ENCODE results near the gene CROCC. TPM values are rescaled to one million over a fixed set of nuclear protein-coding genes. Genes with fewer than 3 reads are reported as not detected.
"Not testable (repeated sequence)": the region's sequence is repeated elsewhere in the genome, so short reads cannot be mapped to it uniquely, and the experiment has no call there.

Gene CROCC
- total RNA-seq, 1 donor from 2014 or later = 26.2 TPM

DNA sequence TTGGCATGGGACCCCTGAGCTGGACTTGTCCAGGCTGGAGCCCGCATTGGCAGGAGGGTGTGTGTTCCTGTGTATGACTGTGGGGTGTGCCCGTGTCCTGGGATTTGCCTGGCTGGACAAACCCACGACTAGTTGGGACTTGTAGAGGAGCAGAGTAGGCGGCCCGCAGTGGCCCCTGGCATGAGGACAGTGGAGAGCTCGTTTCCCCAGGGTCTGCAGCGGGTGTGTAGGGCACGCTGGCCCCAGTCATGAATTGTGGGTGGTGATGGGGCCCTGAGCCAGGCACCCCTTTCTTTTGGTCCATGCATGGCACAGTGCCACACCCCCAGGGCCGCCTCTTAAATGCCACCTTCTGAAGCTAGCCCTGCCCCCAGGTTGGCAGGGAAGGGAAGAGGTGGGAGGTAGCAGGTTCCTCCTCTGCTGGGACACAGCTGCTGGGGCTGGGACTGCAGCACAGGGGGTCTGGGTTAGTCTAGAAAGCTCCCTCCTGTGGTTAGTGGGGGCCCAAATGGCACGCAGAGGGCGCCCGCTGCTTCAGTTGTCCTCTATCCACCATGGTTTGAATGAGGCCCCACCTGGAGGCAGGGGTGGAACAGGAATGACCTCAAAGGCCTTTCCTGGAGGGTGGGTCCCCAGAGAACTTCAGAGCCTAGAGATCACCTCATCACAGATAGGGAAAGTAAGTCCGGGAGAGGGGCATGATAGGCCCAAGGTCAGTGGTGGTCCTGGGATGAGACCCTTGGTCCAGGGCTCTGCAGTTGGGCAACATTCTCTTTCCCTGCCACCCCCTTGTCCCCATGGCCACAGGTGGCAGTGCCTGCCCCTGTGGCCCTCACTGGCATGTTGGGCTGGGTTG is 4.1 kb downstream of the CROCC start:
- H3K4me3 ChIP-seq (ENCODE audit: low read depth, low read length) = no peak overlapping the region
- no peaks in the 10 kb centered on the region for H3K27me3 ChIP-seq (ENCODE audit: control insufficient read depth, insufficient read depth, low read length)
- no peaks in the 10 kb centered on the region for H3K36me3 ChIP-seq (ENCODE audit: control insufficient read depth, insufficient read depth, low read length)
- DNase-seq (ENCODE audit: low read depth) = no peak
- TF ChIP-seq, protein P1, sequence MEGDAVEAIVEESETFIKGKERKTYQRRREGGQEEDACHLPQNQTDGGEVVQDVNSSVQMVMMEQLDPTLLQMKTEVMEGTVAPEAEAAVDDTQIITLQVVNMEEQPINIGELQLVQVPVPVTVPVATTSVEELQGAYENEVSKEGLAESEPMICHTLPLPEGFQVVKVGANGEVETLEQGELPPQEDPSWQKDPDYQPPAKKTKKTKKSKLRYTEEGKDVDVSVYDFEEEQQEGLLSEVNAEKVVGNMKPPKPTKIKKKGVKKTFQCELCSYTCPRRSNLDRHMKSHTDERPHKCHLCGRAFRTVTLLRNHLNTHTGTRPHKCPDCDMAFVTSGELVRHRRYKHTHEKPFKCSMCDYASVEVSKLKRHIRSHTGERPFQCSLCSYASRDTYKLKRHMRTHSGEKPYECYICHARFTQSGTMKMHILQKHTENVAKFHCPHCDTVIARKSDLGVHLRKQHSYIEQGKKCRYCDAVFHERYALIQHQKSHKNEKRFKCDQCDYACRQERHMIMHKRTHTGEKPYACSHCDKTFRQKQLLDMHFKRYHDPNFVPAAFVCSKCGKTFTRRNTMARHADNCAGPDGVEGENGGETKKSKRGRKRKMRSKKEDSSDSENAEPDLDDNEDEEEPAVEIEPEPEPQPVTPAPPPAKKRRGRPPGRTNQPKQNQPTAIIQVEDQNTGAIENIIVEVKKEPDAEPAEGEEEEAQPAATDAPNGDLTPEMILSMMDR (IDR thresholded peaks at IDR 0.05; ENCODE audit: insufficient read depth, low read length, poor library complexity, severe bottlenecking) = no peak

DNA sequence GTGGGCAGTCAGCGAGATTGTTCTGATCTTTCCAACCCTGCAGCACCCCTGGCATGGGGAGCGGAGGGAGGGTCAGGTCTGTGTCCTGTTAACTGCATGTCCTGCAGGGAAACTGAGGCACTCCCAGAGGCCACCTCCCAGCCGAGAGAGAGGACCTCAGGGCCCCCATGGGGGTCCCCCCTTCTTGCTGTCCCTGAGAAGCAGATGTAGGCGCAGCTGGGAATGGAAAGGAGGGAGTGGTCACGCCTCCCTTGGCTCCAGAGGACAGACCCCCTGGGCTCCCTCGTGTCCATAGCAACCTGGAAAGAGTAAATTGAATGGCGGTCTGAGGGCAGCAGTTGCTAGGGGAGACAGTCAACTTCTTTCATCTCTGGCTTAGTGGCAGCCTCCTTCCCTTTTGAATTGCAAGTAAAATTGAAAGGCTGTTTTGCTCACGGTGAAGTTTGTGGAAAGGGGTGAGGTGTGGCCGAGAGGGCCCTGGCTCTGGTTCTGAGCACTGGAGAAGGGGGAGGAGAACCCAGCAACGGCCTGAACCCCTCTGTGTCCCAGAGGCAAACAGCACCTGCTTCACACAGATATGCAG is 4.9 kb downstream of the CROCC start:
- TF ChIP-seq, protein P1 (IDR thresholded peaks at IDR 0.05; ENCODE audit: insufficient read depth, low read length, poor library complexity, severe bottlenecking) = no peak
- H3K4me3 ChIP-seq (ENCODE audit: low read depth, low read length) = no peak overlapping the region
- no peaks in the 10 kb centered on the region for H3K27me3 ChIP-seq (ENCODE audit: control insufficient read depth, insufficient read depth, low read length)
- H3K36me3 ChIP-seq (ENCODE audit: control insufficient read depth, insufficient read depth, low read length) = no peaks in the 10 kb centered on the region
- DNase-seq (ENCODE audit: low read depth) = no peak

DNA sequence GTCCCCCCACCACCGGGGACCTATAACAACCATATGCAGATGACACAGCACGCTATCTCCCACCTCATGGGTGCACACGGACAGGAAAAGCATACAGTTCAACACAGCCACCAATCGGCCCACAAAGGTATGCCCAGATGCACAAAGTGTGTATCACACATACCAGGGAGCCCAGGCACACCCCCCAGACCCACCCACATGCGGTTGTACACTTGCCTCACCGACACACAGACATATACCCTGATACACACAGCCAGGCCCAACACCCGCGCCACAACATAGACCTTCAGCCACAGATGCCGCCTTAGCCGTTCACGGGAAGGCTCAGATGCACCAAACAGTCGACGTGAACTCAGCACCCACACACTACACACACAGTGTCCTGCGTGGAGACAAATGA is 5.5 kb downstream of the CROCC start:
- TF ChIP-seq, protein P1 (IDR thresholded peaks at IDR 0.05; ENCODE audit: insufficient read depth, low read length, poor library complexity, severe bottlenecking) = no peak
- Histone ChIP-seq H3K4me3 (ENCODE audit: low read depth, low read length) (no peak overlapping the region), H3K36me3 (ENCODE audit: control insufficient read depth, insufficient read depth, low read length) (no peaks in the 10 kb centered on the region), H3K27me3 (ENCODE audit: control insufficient read depth, insufficient read depth, low read length) (no peaks in the 10 kb centered on the region)
- DNase-seq (ENCODE audit: low read depth) = no peak

DNA sequence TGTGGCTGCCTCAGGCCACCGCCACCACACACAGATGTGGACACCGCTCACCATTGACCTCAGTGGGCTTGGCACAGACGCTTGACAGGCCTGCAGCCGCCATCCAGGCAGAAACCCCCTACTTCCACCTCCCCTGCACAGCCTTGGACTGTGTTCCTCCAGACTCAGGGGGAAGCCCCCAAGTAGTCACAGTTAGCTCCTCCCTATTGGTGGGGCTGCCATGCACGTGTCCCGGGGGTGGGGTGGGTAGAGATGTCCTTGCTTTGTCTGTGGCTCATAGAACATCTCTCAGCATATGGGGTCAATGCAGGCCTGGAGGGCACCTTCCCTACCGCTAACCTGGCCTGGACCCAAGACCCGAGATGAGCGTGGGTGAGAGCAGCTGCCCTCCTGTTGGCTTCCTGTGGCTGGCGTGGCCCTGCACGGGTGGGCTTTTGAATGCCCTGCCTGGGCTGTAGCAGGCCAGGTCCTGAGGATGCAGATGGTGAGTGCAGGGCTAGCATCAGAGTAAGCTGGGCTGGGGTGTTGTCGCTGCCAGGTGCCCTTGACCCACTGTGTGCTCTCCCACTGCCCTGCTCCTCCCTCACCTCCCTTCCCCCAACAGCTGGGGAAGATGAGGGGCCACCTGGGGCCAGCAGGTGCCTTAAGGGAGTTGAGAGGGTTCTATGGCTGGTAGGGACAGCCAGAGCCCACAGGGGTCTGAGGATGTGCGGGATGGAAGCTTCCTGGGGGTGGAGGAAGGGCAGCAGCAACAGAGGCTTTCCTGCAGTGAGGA is 6.2 kb downstream of the CROCC start:
- TF ChIP-seq, protein P1 (IDR thresholded peaks at IDR 0.05; ENCODE audit: insufficient read depth, low read length, poor library complexity, severe bottlenecking) = no peak
- Histone ChIP-seq H3K36me3 (ENCODE audit: control insufficient read depth, insufficient read depth, low read length) (no peaks in the 10 kb centered on the region), H3K4me3 (ENCODE audit: low read depth, low read length) (no peak overlapping the region), H3K27me3 (ENCODE audit: control insufficient read depth, insufficient read depth, low read length) (no peaks in the 10 kb centered on the region)
- DNase-seq (ENCODE audit: low read depth) = no peak

DNA sequence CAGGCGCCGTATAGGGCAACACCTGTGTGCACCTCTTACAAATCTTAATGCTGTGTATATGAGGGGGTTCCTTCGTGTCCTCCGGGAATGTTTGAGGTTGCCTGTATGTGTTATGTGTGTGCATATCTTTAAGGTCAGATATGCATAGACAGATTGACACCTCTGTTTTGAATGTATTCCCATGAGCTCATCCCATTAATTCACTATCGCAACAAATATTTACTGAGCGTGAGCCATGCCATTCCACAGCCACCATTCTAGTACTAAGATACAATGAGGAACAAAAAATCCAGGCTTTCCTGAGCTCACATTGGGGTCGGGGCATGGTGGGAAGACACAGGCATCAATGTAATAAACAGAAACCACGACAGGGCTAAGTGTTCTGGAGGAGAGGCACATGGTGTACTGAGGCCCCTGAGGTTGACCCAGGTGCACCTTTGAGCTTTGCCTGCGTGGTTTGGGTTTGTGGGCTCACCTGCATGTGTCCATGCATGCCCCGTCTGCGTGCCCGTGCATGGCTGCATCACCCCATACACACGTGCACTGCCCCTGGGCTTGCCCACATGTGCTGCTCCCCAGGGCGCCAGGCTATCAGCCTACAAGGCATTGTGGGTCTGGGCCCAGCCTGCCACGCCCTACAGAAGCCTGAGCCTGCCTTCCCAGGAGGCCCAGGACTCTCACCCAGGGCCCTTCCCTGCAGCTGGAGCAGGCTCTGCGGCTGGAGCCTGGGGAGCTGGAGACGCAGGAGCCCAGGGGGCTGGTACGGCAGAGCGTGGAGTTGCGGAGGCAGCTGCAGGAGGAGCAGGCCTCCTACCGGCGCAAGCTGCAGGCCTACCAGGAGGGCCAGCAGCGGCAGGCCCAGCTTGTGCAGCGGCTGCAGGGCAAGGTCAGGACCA is 7.7 kb downstream of the CROCC start:
- not testable (repeated sequence) for H3K27me3 ChIP-seq (ENCODE audit: control insufficient read depth, insufficient read depth, low read length); H3K36me3 ChIP-seq (ENCODE audit: control insufficient read depth, insufficient read depth, low read length); DNase-seq (ENCODE audit: low read depth); H3K4me3 ChIP-seq (ENCODE audit: low read depth, low read length)

DNA sequence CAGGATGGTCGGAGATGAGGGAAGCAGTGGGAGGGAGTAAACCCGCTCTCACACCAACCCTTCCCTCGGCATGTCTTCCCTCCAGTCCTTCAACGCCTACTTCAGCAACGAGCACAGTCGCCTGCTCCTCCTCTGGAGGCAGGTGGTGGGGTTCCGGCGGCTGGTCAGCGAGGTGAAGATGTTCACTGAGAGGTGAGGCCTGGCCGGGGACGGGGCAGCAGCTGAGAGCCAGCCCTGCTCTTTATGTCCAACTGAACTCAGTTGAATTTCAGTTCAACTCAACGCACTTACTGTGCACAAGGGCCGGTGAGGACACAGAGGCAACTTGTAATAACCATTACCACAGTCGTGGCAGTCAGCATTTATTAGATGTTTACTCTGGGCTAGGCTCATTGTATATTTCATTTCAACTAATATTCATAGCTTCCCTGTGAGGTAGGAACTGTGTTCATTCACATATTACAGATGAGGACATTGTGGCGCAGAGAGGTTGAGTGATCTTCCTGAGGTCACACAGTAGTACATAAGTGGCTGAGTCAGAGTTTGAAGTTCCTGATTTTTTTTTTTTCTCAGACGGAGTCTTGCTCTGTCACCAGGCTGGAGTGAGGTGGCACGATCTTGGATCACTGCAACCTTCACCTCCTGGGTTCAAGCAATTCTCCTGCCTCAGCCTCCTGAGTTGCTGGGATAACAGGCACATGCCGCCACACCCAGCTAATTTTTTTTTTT is 9.6 kb downstream of the CROCC start:
- H3K4me3 ChIP-seq (ENCODE audit: low read depth, low read length); H3K27me3 ChIP-seq (ENCODE audit: control insufficient read depth, insufficient read depth, low read length); DNase-seq (ENCODE audit: low read depth); H3K36me3 ChIP-seq (ENCODE audit: control insufficient read depth, insufficient read depth, low read length): not testable (repeated sequence)

DNA sequence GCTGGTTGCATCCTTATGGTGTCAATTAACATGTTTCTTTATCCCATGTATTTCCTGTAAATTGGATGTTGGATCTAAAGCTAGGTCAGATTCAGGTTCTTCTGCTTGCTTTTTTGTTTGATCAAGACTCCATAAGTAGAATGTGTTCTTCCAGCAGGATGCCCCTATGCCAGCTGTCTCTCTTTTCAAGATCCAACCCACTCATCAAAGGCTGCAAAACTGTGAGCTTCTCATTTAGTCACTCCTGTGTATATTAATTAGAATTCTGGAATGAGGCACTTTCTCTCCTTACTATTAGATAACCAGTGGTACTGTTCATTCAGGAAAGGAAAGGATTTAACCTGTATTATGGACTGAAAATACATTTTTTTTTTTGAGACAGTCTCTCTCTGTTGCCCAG is 12.2 kb downstream of the CROCC start:
- H3K36me3 ChIP-seq (ENCODE audit: control insufficient read depth, insufficient read depth, low read length); H3K27me3 ChIP-seq (ENCODE audit: control insufficient read depth, insufficient read depth, low read length); H3K4me3 ChIP-seq (ENCODE audit: low read depth, low read length); DNase-seq (ENCODE audit: low read depth): not testable (repeated sequence)

DNA sequence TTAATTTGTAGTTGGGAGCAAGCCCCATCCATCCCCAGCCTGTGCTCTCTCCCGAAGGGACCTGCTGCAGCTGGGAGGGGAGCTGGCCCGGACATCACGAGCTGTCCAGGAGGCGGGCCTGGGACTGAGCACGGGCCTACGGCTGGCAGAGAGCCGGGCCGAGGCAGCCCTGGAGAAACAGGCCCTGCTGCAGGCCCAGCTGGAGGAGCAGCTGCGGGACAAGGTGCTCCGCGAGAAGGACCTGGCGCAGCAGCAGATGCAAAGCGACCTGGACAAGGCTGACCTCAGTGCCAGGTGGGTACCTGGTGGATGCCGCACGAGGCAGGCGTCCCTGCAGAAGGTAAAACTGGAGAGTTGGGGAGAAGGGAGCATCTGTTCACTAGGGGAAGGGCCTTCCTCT is 14.8 kb downstream of the CROCC start:
- H3K27me3 ChIP-seq (ENCODE audit: control insufficient read depth, insufficient read depth, low read length); DNase-seq (ENCODE audit: low read depth); H3K36me3 ChIP-seq (ENCODE audit: control insufficient read depth, insufficient read depth, low read length); H3K4me3 ChIP-seq (ENCODE audit: low read depth, low read length): not testable (repeated sequence)
